Activated T-cell treated with anti-CD3 and anti-CD28 coated beads, Interleukin-2, amount 50 U/mL, for 72 hours (primary cell): ENCODE results near the gene R3HDM4. TPM values are rescaled to one million over a fixed set of nuclear protein-coding genes. Genes with fewer than 3 reads are reported as not detected.
"Not testable (repeated sequence)": the region's sequence is repeated elsewhere in the genome, so short reads cannot be mapped to it uniquely, and the experiment has no call there.

Experiments
- ATAC-seq, 2 donors: fragments of 150-1000 bp; cut with Tn5 transposase; replicated peaks in 1 of 2; 2 replicates each; pipeline ENCODE4 v1.10.0; 2021; ENCODE audit warnings: moderate library complexity in 2 of 2, mild to moderate bottlenecking in 1 of 2
- DNase-seq, 2 donors: peaks; one replicate each; pipeline ENCODE4 v3.0.0; 2021 to 2022; ENCODE audit warnings: mixed read lengths in 1 of 2
- H3K27ac Mint-ChIP-seq: one replicate; pipeline ENCODE4 v1.8.0; 2022; ENCODE audit warnings: mild to moderate bottlenecking, moderate library complexity, mixed read lengths
- H3K27me3 Mint-ChIP-seq: one replicate; pipeline ENCODE4 v1.8.0; 2022; ENCODE audit warnings: low read depth, mixed read lengths
- H3K36me3 Mint-ChIP-seq, 2 donors: one replicate each; pipeline ENCODE4 v1.8.0; 2022; ENCODE audit warnings: mixed read lengths in 2 of 2, mild to moderate bottlenecking in 1 of 2; ENCODE audit not compliant: insufficient read depth in 2 of 2
- H3K4me1 Mint-ChIP-seq: one replicate; pipeline ENCODE4 v1.8.0; 2022; ENCODE audit warnings: low read depth, mixed read lengths
- H3K4me3 Mint-ChIP-seq, 2 donors: one replicate each; pipeline ENCODE4 v1.8.0; 2022; ENCODE audit warnings: mild to moderate bottlenecking in 2 of 2, mixed read lengths in 2 of 2, moderate library complexity in 2 of 2
- H3K9me3 Mint-ChIP-seq, 2 donors: one replicate each; pipeline ENCODE4 v1.8.0; 2022; ENCODE audit warnings: mixed read lengths in 2 of 2
- total RNA-seq, 2 donors: library from RNA; stranded (reverse); gene quantifications; one replicate each; pipeline ENCODE4 v1.2.3, GENCODE V29; 2022

R3HDM4 gene
- total RNA-seq, 2 donors from 2014 or later = 109 to 126 TPM

GRCh38 chr19:892894-893689 is 19.9 kb downstream of the R3HDM4 start, which contains the start of the genes MED16 and RNU6-9:
Gene MED16 (minus strand): TSS chr19:893187. CDS start chr19:891131, 2,056 bp downstream.
Gene RNU6-9 (plus strand): TSS chr19:893484.
- H3K36me3 Mint-ChIP-seq = peaks cover 2 to 4% of the 10 kb centered on the region in 2 donors
- H3K4me3 Mint-ChIP-seq = peak within 1 kb of the TSS; percentile 90 to 98
- DNase-seq = peak; percentile 91 to 92
- no peaks in the 10 kb centered on the region for H3K9me3 Mint-ChIP-seq
- H3K27me3 Mint-ChIP-seq = no peaks in the 10 kb centered on the region
- peaks cover 21% of the 10 kb centered on the region for H3K4me1 Mint-ChIP-seq
- ATAC-seq = peak; percentile 86 to 94
- peak within 1 kb of the TSS; percentile 100 for H3K27ac Mint-ChIP-seq

GRCh38 chr19:892243-892893 is 20.7 kb downstream of the R3HDM4 start:
- H3K4me1 Mint-ChIP-seq = peaks cover 21% of the 10 kb centered on the region
- ATAC-seq = peak in 1 of 2 donors; percentile 41
- peak overlapping the region; percentile 90 to 92 for H3K4me3 Mint-ChIP-seq
- H3K36me3 Mint-ChIP-seq = peaks cover 2 to 4% of the 10 kb centered on the region in 2 donors
- no peaks in the 10 kb centered on the region for H3K27me3 Mint-ChIP-seq
- peak overlapping the region; percentile 95 for H3K27ac Mint-ChIP-seq
- DNase-seq = no peak
- H3K9me3 Mint-ChIP-seq = no peaks in the 10 kb centered on the region

GRCh38 chr19:891421-892200 is 21.4 kb downstream of the R3HDM4 start:
- H3K36me3 Mint-ChIP-seq, H3K9me3 Mint-ChIP-seq, ATAC-seq, DNase-seq, H3K27me3 Mint-ChIP-seq: not testable (repeated sequence)
- Mint-ChIP-seq H3K27ac (peak overlapping the region; percentile 68), H3K4me1 (peaks cover 21% of the 10 kb centered on the region), H3K4me3 (peak overlapping the region; percentile 90 to 92)

- ATAC-seq (no peak), DNase-seq (no peak)
- H3K36me3 Mint-ChIP-seq = peaks cover 2% of the 10 kb centered on the region in 2 donors
- H3K9me3 Mint-ChIP-seq = no peaks in the 10 kb centered on the region
- H3K27me3 Mint-ChIP-seq = no peaks in the 10 kb centered on the region
- peak overlapping the region; percentile 68 for H3K27ac Mint-ChIP-seq
- H3K4me1 Mint-ChIP-seq = peaks cover 21% of the 10 kb centered on the region
- H3K4me3 Mint-ChIP-seq = peak overlapping the region; percentile 74 to 79
These were observed 22.2 kb downstream of the R3HDM4 start for GRCh38 chr19:890831-891230.

GRCh38 chr19:889662-890295 is 23.2 kb downstream of the R3HDM4 start:
- Mint-ChIP-seq H3K9me3 (no peaks in the 10 kb centered on the region), H3K27ac (no peak overlapping the region), H3K4me1 (peaks cover 21% of the 10 kb centered on the region), H3K4me3 (peak overlapping the region in 1 of 2 donors; percentile 29), H3K27me3 (no peaks in the 10 kb centered on the region), H3K36me3 (peaks cover 2% of the 10 kb centered on the region in 2 donors)
- no peak for DNase-seq
- no peak for ATAC-seq

GRCh38 chr19:888581-889385 is 24.2 kb downstream of the R3HDM4 start:
- Mint-ChIP-seq H3K27ac (peak overlapping the region; percentile 54), H3K36me3 (peaks cover 2% of the 10 kb centered on the region in 2 donors), H3K4me1 (peaks cover 18% of the 10 kb centered on the region), H3K4me3 (peak overlapping the region; percentile 44 to 75), H3K9me3 (no peaks in the 10 kb centered on the region), H3K27me3 (no peaks in the 10 kb centered on the region)
- DNase-seq (peak; percentile 31 to 69), ATAC-seq (peak; percentile 6 to 52)

GRCh38 chr19:887599-887998 is 25.4 kb downstream of the R3HDM4 start:
- peak overlapping the region in 1 of 2 donors; percentile 58 for H3K4me3 Mint-ChIP-seq

GRCh38 chr19:887072-887471 is 25.9 kb downstream of the R3HDM4 start:
- no peak overlapping the region for H3K4me3 Mint-ChIP-seq
- no peaks in the 10 kb centered on the region for H3K27me3 Mint-ChIP-seq
- DNase-seq (no peak), ATAC-seq (no peak)
- H3K36me3 Mint-ChIP-seq = peaks cover 0 to 2% of the 10 kb centered on the region in 2 donors
- peaks cover 6% of the 10 kb centered on the region for H3K4me1 Mint-ChIP-seq
- H3K9me3 Mint-ChIP-seq = no peaks in the 10 kb centered on the region
- peak overlapping the region; percentile 57 for H3K27ac Mint-ChIP-seq

More at GRCh38 chr19:887599-887998, 25.4 kb downstream of the R3HDM4 start:
- H3K36me3 Mint-ChIP-seq = peaks cover 0 to 2% of the 10 kb centered on the region in 2 donors
- H3K27me3 Mint-ChIP-seq = no peaks in the 10 kb centered on the region
- ATAC-seq = no peak
- H3K9me3 Mint-ChIP-seq = no peaks in the 10 kb centered on the region
- DNase-seq = no peak
- peak overlapping the region; percentile 46 for H3K27ac Mint-ChIP-seq
- H3K4me1 Mint-ChIP-seq = peaks cover 9% of the 10 kb centered on the region

GRCh38 chr19:885536-886224 is 27.3 kb downstream of the R3HDM4 start:
- H3K36me3 Mint-ChIP-seq = peaks cover 0 to 2% of the 10 kb centered on the region in 2 donors
- ATAC-seq = no peak
- H3K27ac Mint-ChIP-seq = no peak overlapping the region
- no peaks in the 10 kb centered on the region for H3K9me3 Mint-ChIP-seq
- no peak for DNase-seq
- H3K4me3 Mint-ChIP-seq = no peak overlapping the region
- H3K4me1 Mint-ChIP-seq = no peaks in the 10 kb centered on the region
- H3K27me3 Mint-ChIP-seq = no peaks in the 10 kb centered on the region

GRCh38 chr19:884420-885211 is 28.4 kb downstream of the R3HDM4 start:
- no peaks in the 10 kb centered on the region for H3K9me3 Mint-ChIP-seq
- ATAC-seq = no peak

GRCh38 chr19:883661-884211 is 29.3 kb downstream of the R3HDM4 start:
- no peak overlapping the region for H3K4me3 Mint-ChIP-seq

More at GRCh38 chr19:884420-885211, 28.4 kb downstream of the R3HDM4 start:
- Mint-ChIP-seq H3K27me3 (no peaks in the 10 kb centered on the region), H3K4me1 (no peaks in the 10 kb centered on the region), H3K27ac (no peak overlapping the region), H3K4me3 (no peak overlapping the region), H3K36me3 (no peaks in the 10 kb centered on the region)
- DNase-seq = no peak

More at GRCh38 chr19:883661-884211, 29.3 kb downstream of the R3HDM4 start:
- peak overlapping the region; percentile 29 for H3K27ac Mint-ChIP-seq
- H3K36me3 Mint-ChIP-seq = peaks cover 0 to 1% of the 10 kb centered on the region in 2 donors
- ATAC-seq = no peak
- H3K27me3 Mint-ChIP-seq = no peaks in the 10 kb centered on the region
- no peaks in the 10 kb centered on the region for H3K9me3 Mint-ChIP-seq
- no peak for DNase-seq
- H3K4me1 Mint-ChIP-seq = no peaks in the 10 kb centered on the region
